H9 (cell line): ENCODE data around the gene GATAD2B. TPM values are rescaled to one million over a fixed set of nuclear protein-coding genes. Genes with fewer than 3 reads are reported as not detected.

Experiments used
- DNase-seq: peaks from one replicate; pipeline ENCODE4 v3.0.0-alpha.2; 2017
- H2AFZ ChIP-seq: one replicate; pipeline ENCODE4 v1.6.1; 2013; ENCODE audit warnings: mild to moderate bottlenecking, low read length, control low read depth, moderate library complexity
- H2AK5ac ChIP-seq: 2 replicates; pipeline ENCODE4 v1.6.1; 2013; ENCODE audit warnings: low read length, control low read depth, mixed read lengths; ENCODE audit not compliant: insufficient read length
- H2BK120ac ChIP-seq: one replicate; pipeline ENCODE4 v1.6.1; 2013; ENCODE audit warnings: low read depth, mild to moderate bottlenecking, low read length, control low read depth, inconsistent platforms; ENCODE audit not compliant: poor library complexity, severe bottlenecking
- H2BK12ac ChIP-seq: 2 replicates; pipeline ENCODE4 v1.6.1; 2013; ENCODE audit warnings: low read length, control low read depth, mixed read lengths, low read depth; ENCODE audit not compliant: insufficient read length
- H2BK15ac ChIP-seq: 2 replicates; pipeline ENCODE4 v1.6.1; 2013; ENCODE audit warnings: low read depth, low read length, control low read depth
- H2BK20ac ChIP-seq: one replicate; pipeline ENCODE4 v1.6.1; 2013; ENCODE audit warnings: low read depth, mild to moderate bottlenecking, low read length, control low read depth, inconsistent platforms; ENCODE audit not compliant: poor library complexity, severe bottlenecking
- H2BK5ac ChIP-seq: 2 replicates; pipeline ENCODE4 v1.6.1; 2013; ENCODE audit warnings: low read length, control low read depth, mixed read lengths; ENCODE audit not compliant: insufficient read length
- H3K14ac ChIP-seq: 2 replicates; pipeline ENCODE4 v1.6.1; 2013; ENCODE audit warnings: low read length, control low read depth; ENCODE audit not compliant: insufficient read depth
- H3K18ac ChIP-seq: 2 replicates; pipeline ENCODE4 v1.6.1; 2013; ENCODE audit warnings: low read depth, mild to moderate bottlenecking, mixed read lengths, low read length, control low read depth; ENCODE audit not compliant: insufficient read length
- H3K23ac ChIP-seq: 2 replicates; pipeline ENCODE4 v1.6.1; 2013; ENCODE audit warnings: low read length, control low read depth, mixed read lengths, low read depth; ENCODE audit not compliant: insufficient read length
- H3K23me2 ChIP-seq: 2 replicates; pipeline ENCODE4 v1.6.1; 2013; ENCODE audit warnings: low read depth, mild to moderate bottlenecking, mixed read lengths, low read length, control low read depth; ENCODE audit not compliant: insufficient read length, poor library complexity, severe bottlenecking
- H3K27ac ChIP-seq: 2 replicates; pipeline ENCODE4 v1.5.1; 2013; ENCODE audit warnings: low read length, control low read depth, mixed read lengths, low read depth; ENCODE audit not compliant: insufficient read length
- H3K27me3 ChIP-seq: 2 replicates; pipeline ENCODE4 v1.6.1; 2013; ENCODE audit warnings: low read length, control low read depth, inconsistent platforms; ENCODE audit not compliant: insufficient read depth
- H3K4ac ChIP-seq: 2 replicates; pipeline ENCODE4 v1.6.1; 2013; ENCODE audit warnings: low read depth, mild to moderate bottlenecking, control low read depth, inconsistent platforms, low read length, moderate library complexity
- H3K4me1 ChIP-seq: 2 replicates; pipeline ENCODE4 v1.6.1; 2013; ENCODE audit warnings: low read length, control low read depth, inconsistent platforms; ENCODE audit not compliant: insufficient read depth
- H3K4me2 ChIP-seq: 2 replicates; pipeline ENCODE4 v1.6.1; 2013; ENCODE audit warnings: low read length, control low read depth, mixed read lengths; ENCODE audit not compliant: insufficient read length, insufficient read depth
- H3K56ac ChIP-seq: 2 replicates; pipeline ENCODE4 v1.6.1; 2013; ENCODE audit warnings: low read depth, mild to moderate bottlenecking, mixed read lengths, low read length, control low read depth; ENCODE audit not compliant: insufficient read length
- H3K79me1 ChIP-seq: 2 replicates; pipeline ENCODE4 v1.6.1; 2013; ENCODE audit warnings: low read depth, mild to moderate bottlenecking, moderate library complexity, low read length, control low read depth, inconsistent platforms; ENCODE audit not compliant: insufficient read depth, poor library complexity, severe bottlenecking
- H3K79me2 ChIP-seq: 2 replicates; pipeline ENCODE4 v1.6.1; 2013; ENCODE audit warnings: low read length, control low read depth, inconsistent platforms; ENCODE audit not compliant: insufficient read depth
- H3K9ac ChIP-seq: 2 replicates; pipeline ENCODE4 v1.6.1; 2013; ENCODE audit warnings: low read length, control low read depth, mixed read lengths; ENCODE audit not compliant: insufficient read length; ENCODE audit errors: extremely low read depth
- H3K9me3 ChIP-seq: one replicate; pipeline ENCODE4 v1.6.1; 2013; ENCODE audit warnings: low read depth, low read length, inconsistent platforms; ENCODE audit not compliant: control insufficient read depth
- H3T11ph ChIP-seq: one replicate; pipeline ENCODE4 v1.6.1; 2013; ENCODE audit warnings: mild to moderate bottlenecking, low read length, control low read depth, inconsistent platforms
- H4K20me1 ChIP-seq: one replicate; pipeline ENCODE4 v1.6.1; 2013; ENCODE audit not compliant: control insufficient read depth, insufficient read length, insufficient read depth
- H4K5ac ChIP-seq: 2 replicates; pipeline ENCODE4 v1.6.1; 2013; ENCODE audit warnings: low read depth, mild to moderate bottlenecking, mixed read lengths, low read length, control low read depth; ENCODE audit not compliant: insufficient read length
- H4K8ac ChIP-seq: replicated peaks from 2 replicates; pipeline ENCODE4 v1.6.1; 2013; ENCODE audit warnings: low read length, control low read depth, mixed read lengths, low read depth; ENCODE audit not compliant: insufficient read length
- H4K91ac ChIP-seq: 2 replicates; pipeline ENCODE4 v1.6.1; 2013; ENCODE audit warnings: low read depth, mild to moderate bottlenecking, moderate library complexity, mixed read lengths, low read length, control low read depth; ENCODE audit not compliant: insufficient read length
- H3K27ac Mint-ChIP-seq, 3 experiments: 2 replicates in 2 of 3; 3 replicates in 1 of 3; pipeline ENCODE4 v1.8.0; 2020 to 2021; ENCODE audit warnings: mixed read lengths in 3 of 3, mild to moderate bottlenecking in 1 of 3, moderate library complexity in 1 of 3
- H3K27me3 Mint-ChIP-seq: 2 replicates; pipeline ENCODE4 v1.8.0; 2021; ENCODE audit warnings: low read depth, mild to moderate bottlenecking, moderate library complexity, mixed read lengths
- H3K36me3 Mint-ChIP-seq, 3 experiments: 2 replicates in 2 of 3; 3 replicates in 1 of 3; pipeline ENCODE4 v1.8.0; 2020 to 2021; ENCODE audit warnings: low read depth in 3 of 3, mixed read lengths in 3 of 3; ENCODE audit not compliant: insufficient read depth in 1 of 3
- H3K4me1 Mint-ChIP-seq, 2 experiments: 2 replicates each; pipeline ENCODE4 v1.8.0; 2020; ENCODE audit warnings: mixed read lengths in 2 of 2
- H3K4me3 Mint-ChIP-seq, 2 experiments: 2 replicates in 1 of 2; 3 replicates in 1 of 2; pipeline ENCODE4 v1.8.0; 2020 to 2021; ENCODE audit warnings: mild to moderate bottlenecking in 2 of 2, mixed read lengths in 2 of 2, moderate library complexity in 1 of 2
- H3K9me3 Mint-ChIP-seq, 2 experiments: 2 replicates in 1 of 2; 3 replicates in 1 of 2; pipeline ENCODE4 v1.8.0; 2020; ENCODE audit warnings: mild to moderate bottlenecking in 2 of 2, mixed read lengths in 2 of 2, moderate library complexity in 1 of 2
- CTCF ChIP-seq: fragments of 200-600 bp; sonication (generic); conservative IDR thresholded peaks from 3 replicates; pipeline ENCODE4 v1.8.0; 2021; ENCODE audit warnings: antibody characterized with exemption, mild to moderate bottlenecking
- WGBS: extraction: QIAGEN DNeasy Blood & Tissue Kit; methylation state at CpG from one replicate; pipeline ENCODE4 v1.1.7; 2013; ENCODE audit warnings: missing lambda C conversion rate, low lambda C conversion rate, mixed read lengths; ENCODE audit not compliant: insufficient read length; ENCODE audit errors: extremely low coverage; 5-methylcytosine and 5-hydroxymethylcytosine counted together
- total RNA-seq: library from RNA; stranded (reverse); gene quantifications from 2 replicates; pipeline ENCODE4 v1.2.1, GENCODE V29; 2021

Gene GATAD2B
- total RNA-seq, 1 experiment from 2014 or later, result 44.1 TPM

- no peak for TF ChIP-seq CTCF
- H3K27me3 Mint-ChIP-seq, result no peaks in the 10 kb centered on the region
- Histone ChIP-seq H2BK15ac (no peak overlapping the region), H3K79me1 (no peaks in the 10 kb centered on the region), H3K4me2 (peak overlapping the region; percentile 81), H4K91ac (no peak overlapping the region), H3K27ac (no peak overlapping the region), H2BK5ac (no peak overlapping the region), H3K9me3 (no peaks in the 10 kb centered on the region), H4K5ac (no peak overlapping the region), H2BK120ac (no peak overlapping the region), H3K4ac (no peak overlapping the region), H3K23me2 (peaks cover 13% of the 10 kb centered on the region), H2AFZ (no peak overlapping the region), H4K20me1 (no peaks in the 10 kb centered on the region), H3K23ac (no peak overlapping the region), H2BK12ac (no peak overlapping the region), H3K9ac (peak overlapping the region; percentile 77), H3K56ac (no peak overlapping the region), H3K79me2 (no peaks in the 10 kb centered on the region), H4K8ac (no peak overlapping the region), H3K18ac (no peak overlapping the region), H3K4me1 (no peaks in the 10 kb centered on the region), H3K27me3 (no peaks in the 10 kb centered on the region), H2BK20ac (no peak overlapping the region), H2AK5ac (no peak overlapping the region), H3K14ac (0 out of 2 replicates have a peak overlapping the region, but pooled peaks have one; percentile 77), H3T11ph (no peak overlapping the region)
- H3K9me3 Mint-ChIP-seq, result peaks cover 0 to 4% of the 10 kb centered on the region in 2 experiments; a peak in 2 of 5 replicates
- DNase-seq, result no peak
- peak overlapping the region; percentile 87 to 96 for H3K4me3 Mint-ChIP-seq
- WGBS, result no CpG with 5 or more reads among the region's 13 CpGs
- H3K4me1 Mint-ChIP-seq, result peaks cover 31 to 39% of the 10 kb centered on the region in 2 experiments
- H3K36me3 Mint-ChIP-seq, result peaks cover 11 to 26% (median 20%) of the 10 kb centered on the region in 3 experiments; a peak in 6 of 7 replicates
- peak overlapping the region; percentile 99 to 100 (median 99); a peak in 5 of 7 replicates for H3K27ac Mint-ChIP-seq
Measured at GRCh38 chr1:153968408-153968807, 45.6 kb upstream of the GATAD2B start.
